HG03575 (cell line): ENCODE data around the gene CAPN11.
"Not testable (repeated sequence)": the region's sequence is repeated elsewhere in the genome, so short reads cannot be mapped to it uniquely, and the experiment has no call there.

Source experiments
- ATAC-seq: cut with Tn5 transposase; IDR thresholded peaks from one replicate; pipeline ENCODE4 v1.9.1; 2021; ENCODE audit not compliant: unreplicated experiment, insufficient number of reproducible peaks, low FRiP score; ENCODE audit errors: extremely low read depth

The CAPN11 gene

DNA sequence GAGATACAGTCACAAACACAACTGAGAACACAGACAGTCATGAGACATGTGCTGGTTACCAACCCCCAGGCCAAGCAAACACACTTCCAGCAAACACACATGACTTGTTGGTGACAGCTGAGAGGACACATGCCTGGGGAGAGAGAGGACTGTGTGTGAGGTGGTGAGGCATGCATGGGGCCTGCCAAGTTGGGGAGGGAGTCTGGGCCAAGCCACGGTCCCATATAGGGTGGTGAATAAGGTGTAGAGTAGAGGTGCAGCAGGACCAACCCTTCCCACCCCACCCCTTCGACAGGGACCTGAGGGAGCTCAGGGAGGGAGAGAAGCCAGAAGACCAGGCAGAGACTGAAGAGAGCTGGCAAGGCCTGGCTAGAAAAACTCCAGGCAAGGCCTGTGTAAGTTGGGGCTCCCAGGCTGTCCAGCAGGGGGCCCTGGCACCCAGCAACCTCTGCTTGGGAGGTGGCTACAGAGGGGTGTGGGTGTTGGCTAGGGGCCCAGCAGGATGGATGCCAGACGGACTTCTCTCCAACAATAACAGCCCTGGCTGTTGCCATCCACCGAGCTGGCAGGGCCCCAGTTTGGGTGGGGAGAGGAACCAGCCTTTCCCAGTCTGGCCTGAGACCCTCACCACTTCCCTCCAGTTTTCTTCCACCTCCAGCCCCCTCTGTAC, 62.8 kb downstream of the CAPN11 start:
- ATAC-seq = no peak

DNA sequence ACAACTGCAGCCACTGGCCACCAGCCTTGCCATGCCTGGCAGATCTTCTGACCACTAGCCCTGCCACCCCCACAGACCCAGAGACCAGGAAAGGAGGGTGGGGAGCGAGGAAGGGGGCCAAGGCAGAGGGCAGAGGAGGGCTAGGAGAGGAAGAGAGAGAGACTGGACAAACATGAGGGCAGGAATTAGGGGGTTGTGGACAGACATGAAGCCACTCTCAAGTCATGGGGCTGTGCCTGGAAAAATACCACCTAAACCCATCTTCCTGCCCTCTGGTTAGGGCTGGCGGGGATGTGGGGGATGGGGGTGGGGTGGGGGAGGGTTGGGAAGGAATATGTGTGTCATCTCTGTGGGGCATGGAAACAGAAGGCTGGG, 63.3 kb downstream of the CAPN11 start:
- no peak for ATAC-seq

DNA sequence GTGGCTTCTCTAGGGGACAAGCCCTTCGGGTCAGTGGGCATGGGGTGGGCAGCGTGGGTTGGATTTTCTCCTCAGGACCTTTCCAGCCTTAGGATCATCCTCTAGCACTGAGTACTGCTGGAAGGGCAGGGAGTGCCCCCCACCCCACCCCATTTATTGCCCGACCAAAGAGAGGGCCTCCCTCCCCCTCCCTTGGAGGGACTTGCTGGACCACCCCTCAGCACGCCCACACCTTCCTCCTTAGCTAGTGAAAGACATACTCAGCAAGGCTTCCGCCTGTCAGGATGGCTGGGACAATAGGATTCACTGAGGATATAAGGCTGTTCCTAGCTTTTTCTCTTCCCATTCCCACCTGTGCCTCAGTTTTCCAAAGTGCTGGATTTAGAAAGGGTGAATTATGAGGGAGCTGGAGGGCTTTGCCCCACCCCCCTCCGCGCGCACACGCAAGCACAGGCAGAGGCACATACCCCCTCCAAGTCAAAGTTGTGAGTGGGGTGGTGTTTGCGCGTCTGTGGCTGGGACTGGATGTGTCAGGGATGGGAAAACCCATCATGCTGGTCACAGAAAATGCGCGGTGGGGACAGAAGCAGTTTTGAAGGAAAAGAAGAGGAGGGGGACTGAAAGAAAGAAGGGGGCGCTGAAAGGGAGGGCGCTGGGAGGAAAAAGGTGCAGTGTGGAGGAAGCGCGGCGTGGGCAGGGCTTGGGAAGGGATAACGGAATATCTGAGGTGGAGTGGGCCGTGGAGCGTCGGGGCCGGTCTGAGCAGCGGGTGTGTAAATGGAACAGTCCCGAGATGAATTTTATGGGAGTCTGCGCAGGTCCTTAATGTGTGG, 64.1 kb downstream of the CAPN11 start:
- ATAC-seq = no peak

DNA sequence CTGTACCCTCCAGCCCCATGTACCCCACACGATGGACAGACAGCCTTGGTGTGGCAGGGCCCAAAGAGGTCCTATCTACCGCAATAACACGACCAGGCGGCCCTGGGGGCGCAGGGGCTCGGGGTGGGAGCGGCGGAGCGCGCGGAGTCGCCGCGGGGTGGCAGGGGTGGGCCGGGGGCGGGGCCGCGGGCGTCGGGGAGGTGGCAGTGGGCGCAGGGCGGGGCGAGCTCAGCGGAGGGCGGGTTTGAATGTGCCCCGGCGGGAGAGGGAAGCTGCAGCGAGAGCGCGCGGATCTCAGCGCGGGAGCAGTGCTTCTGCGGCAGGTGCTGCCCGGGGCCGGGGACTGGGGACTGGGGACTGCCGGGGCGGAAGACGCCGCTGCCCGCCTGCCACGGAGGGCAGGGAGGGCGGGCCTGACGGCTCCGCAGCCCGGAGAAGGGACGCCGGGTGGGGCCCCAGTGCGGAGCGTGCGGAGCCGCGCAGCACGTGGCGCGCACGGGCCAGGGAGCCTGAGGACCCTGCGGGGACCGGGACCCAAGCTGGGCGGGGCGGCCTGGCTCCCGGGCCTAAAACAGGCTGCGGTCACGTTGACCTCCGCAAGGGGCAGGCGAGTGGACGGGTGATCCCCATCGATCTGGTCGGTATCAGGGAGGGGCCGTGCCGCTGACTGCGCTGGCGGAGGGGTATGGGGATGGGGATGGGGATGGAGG, 64.9 kb downstream of the CAPN11 start, which contains the start of gene SLC29A1:
TSS of gene SLC29A1 (plus strand) at position 277 of the 710 bp plus-strand sequence. CDS start 3,719 bp downstream, outside the sequence.
- no peak for ATAC-seq

DNA sequence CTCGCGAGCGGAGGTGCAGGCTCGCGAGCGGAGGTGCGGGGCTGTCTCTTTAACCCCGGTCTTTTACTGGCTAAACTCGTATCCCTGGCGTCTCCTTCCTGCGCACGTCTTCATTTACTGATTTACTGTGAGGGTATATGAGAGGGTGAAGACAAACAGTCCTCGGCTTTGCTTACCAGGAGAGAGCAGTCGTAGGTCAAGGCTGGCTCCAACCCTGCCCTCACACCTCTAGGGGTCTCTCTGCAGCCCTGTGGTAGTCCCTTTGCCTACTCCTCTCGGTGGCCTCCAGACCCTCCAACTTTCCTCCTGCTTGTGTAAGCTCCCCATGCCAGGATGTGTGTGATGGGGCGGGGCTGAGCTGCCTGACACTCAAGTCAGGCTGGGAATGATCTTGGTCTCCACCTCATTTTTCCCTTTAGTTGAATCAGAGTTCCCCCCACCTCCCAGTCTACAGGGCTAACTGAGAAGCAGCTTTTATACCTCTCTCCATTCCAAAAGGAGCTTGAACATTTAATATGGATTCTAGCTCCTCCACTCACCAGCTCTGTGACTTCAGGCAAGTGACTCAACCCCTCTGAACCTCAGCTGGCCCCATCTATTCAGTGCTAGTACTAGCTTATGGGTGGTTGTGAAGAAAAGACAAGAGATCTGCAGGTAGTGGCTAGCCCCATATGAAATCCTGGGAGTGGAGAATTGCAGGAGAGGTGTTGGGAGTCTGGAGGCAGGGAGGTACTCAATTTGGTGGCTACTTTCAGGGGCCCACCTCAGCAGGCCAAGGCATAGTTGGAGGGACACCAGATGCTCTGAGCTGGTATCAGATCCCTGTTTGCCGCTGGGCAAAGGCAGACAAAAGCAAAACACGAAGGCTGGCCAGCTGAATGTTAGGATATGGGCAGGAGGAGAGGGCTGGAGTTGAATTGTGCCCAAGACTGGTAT, 65.7 kb downstream of the CAPN11 start:
- no peak for ATAC-seq

DNA sequence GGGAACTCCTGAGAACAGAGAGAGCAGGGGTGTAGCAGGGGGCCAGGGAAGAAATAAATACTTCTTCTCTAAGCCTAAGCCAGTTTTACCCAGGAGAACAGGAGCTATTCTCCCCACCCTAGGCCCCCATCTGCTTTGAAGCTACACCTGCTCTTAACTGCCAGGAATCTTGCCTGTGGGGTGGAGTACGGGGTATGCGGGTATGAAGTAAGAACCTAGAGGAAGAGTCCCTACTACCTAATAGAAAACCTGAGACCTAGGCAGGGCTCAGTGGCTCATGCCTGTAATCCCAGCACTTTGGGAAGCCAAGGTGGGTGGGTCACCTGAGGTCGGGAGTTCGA, 66.3 kb downstream of the CAPN11 start:
- ATAC-seq = no peak

DNA sequence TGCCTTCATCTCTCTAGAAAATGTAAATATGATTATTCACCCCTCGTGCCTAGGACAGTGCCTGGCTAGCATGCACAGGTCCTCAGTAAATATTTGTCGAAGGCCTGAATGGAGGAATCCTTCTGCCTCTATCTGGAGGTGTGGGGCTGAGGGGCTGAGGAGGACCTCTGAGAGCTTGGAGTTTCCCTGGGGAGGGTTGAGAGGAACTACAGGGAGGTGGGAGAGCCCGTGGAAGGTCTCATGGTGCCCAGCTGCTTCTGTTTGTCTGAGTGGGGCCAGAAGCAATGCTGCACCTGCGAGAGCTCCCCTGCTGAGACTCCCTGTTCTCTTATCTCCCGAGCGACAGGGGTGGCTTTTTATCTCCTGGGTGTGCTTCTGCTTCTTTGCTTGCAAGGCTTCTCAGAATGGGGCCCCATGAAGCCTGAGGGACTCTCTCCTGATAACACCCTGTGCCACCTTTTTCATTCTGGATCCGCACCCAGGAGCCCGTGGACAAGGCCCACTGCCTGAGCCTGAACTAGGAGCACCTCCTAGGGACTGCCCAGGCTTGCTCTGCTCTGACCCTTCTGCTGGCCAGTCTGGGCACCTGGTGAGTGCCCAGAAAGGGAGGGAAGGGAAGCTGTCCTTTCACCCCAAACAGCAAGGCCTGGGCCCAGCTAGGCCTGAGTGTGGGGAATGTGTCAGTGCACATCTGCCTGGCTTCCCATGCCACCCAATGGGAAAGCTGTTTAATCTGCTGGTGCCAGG, 67.1 kb downstream of the CAPN11 start:
- ATAC-seq = no peak

DNA sequence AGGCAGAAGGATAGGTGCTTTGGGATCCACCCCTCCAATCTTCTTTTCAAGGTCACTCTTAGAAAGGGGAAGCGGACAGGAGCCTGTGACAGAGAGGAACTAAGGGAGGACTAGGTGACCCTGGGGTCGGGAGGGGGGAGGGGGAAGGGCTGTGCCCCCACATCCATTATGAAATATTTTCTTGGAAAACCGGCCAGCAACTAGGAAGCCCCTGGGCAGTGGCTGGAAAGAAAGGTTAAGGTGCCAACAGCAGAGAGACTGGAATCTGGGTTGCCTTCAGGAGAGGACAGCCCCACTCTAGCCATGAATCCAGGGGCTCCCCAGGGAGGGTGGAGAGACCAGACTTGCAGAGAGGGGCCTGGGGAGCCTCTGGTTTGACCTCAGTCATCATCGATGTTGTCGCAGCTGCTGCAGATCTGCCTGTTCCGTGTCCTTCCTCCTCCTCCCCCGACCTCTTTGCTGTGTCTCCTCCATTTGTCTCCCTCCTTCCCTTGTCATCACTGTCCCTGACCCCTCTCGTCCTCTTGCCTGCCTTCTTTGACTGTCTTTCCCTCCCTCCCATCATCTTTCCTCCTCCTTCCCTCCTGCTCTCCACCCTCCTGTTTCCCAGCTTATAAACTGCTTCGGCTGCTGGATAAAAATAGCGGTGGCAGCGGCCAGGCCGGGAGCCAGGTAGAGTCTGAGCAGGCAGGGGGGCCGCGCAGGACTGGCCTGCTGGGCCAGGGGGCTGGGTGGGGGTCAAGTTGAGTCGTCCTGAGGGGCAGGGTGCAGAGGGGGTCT, 67.9 kb downstream of the CAPN11 start:
- no peak for ATAC-seq

DNA sequence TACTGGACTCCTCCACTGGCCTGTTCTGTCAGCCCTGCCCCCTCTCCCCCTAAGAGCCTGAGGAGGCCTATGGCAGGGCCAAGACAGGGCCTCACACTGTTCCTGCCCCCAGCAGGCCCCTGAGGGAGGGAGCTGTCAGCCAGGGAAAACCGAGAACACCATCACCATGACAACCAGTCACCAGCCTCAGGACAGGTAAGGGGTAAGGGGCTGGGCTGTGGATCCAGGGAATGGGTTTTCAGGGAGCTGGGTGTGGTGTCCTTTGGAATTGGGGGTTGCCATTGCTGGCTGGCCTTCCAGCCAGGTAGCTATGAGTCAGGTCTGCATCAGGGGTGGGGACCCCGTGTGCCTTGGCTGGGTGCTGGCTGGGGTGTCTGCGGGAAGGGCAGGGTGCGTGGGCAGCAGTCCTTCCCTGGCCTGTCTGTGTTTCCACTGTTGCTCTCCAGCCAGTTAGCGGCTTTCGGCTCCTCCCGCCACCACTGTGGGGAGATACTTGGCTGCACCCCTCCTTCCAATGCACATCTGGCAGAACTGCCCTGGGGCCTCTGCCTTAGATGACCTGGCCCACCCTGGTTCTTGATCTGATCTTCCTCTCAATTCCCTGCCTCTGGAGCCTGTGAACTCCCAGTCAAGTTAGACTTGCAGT, 68.7 kb downstream of the CAPN11 start:
- ATAC-seq = no peak

DNA sequence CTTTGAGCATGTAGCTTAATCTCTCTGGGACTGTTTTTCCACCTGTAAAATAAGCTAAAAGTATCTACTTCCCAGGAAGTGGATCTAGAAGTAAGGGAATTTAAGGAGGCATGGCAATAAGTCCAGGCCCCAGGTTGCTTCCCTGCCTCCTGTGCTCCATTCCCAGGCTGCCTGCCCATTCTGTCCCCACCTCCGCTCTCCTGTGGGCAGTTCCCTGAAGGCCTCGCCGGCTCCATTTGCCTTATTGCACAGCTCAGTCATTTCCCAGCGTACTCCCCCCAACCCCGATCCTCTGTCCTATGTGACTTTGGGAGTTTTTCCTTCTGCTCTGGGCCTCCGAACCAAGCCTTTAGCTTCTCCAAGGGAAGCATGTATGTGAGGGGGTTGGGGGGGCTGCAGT, 69.4 kb downstream of the CAPN11 start:
- no peak for ATAC-seq

DNA sequence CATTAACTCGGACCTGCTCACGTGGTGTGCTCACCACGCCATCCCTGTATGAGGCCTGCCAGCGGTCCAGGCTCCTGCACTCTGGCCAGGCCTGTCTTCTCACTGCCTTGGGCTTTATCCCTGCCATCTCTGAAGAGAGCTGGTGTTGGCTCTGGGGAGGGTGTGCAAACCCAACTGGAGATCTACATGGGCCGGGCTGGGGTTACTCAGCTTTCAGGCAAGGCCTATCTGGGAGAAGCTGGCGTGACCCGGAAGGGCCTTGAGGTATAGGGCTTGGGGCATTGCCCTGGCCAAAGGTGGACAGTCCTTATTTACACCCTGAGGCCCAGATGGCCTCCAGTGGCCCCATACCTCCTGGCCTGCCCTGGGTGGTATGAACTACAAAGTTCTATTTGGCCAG, 69.8 kb downstream of the CAPN11 start:
- ATAC-seq = no peak

DNA sequence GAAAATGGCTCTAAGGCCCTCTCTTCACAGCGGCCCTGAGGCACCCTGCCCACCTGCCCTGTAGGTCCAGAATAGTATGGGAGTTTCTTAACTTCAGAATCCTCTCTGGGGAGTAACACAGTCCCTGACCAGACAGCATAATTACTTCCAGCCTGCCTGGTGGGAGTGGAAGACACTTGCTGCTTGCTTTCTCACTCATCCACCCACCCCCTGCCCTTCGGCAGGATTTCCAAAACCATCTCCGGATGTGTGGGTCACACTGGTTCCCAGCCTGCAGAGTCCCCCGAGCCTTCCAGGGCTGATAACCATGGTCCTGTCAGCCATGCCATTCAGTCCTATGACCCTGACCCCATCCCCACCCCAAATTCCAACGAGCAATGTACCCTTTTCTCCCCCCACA, 70.2 kb downstream of the CAPN11 start:
- no peak for ATAC-seq

DNA sequence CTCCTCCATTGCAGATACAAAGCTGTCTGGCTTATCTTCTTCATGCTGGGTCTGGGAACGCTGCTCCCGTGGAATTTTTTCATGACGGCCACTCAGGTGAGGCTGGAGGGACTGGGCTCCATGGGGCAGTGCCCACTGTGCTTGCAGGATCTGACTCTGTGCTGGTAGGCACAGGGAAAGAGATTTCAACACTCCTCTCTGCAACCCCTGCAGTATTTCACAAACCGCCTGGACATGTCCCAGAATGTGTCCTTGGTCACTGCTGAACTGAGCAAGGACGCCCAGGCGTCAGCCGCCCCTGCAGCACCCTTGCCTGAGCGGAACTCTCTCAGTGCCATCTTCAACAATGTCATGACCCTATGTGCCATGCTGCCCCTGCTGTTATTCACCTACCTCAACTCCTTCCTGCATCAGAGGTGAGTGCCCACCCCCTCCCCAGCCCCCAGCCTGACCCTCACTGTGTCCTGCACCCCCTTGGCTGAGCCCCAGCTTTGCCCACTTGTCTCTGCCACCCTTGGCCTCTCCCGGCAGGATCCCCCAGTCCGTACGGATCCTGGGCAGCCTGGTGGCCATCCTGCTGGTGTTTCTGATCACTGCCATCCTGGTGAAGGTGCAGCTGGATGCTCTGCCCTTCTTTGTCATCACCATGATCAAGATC, 70.9 kb downstream of the CAPN11 start:
- ATAC-seq = no peak

DNA sequence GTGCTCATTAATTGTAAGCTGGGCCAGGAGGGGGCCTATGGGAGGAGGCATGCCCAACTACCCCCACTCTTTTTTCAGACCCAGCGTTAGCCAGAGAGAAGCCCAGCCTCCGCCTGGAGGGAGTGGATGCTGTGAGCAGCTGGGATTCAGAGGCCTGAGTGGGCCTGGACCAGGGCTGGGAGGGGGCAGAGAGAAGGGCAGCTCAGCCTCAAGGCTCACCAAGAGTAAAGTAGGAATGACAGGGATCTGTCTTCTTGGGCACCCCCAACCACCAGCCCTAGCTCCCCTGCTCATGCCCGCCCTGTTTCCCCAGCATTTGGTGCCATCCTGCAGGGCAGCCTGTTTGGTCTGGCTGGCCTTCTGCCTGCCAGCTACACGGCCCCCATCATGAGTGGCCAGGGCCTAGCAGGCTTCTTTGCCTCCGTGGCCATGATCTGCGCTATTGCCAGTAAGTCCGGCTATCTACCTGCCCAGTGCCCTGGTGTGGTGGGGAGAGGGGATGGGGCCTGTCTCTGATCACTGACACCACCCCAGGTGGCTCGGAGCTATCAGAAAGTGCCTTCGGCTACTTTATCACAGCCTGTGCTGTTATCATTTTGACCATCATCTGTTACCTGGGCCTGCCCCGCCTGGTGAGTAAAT, 71.5 kb downstream of the CAPN11 start:
- ATAC-seq = no peak

DNA sequence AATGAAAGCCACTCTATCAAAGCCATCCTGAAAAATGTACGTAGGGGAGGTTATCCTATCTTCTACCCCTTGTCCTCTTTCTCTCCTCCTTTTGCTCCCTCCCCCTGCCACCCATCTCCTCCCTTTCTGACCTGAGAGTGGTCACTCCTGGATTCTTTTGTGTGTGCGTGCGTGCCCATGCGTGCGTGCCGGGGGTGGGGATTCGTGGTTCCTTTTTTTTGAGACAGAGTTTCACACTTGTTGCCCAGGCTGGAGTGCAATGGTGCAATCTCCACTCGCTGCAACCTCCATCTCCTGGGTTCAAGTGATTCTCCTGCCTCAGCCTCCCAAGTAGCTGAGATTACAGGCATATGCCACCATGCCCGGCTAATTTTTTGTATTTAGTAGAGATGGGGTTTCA, 72.8 kb downstream of the CAPN11 start:
- ATAC-seq = not testable (repeated sequence)
